Vagina (tissue), 2 donors: Measurements from ENCODE around the gene PHLDB2. TPM values are rescaled to one million over a fixed set of nuclear protein-coding genes. Genes with fewer than 3 reads are reported as not detected.

ENCODE experiments used
- DNase-seq, 2 donors: peaks; one replicate each; pipeline ENCODE4 v3.0.0-alpha.2; 2017; ENCODE audit errors: extremely low spot score in 2 of 2
- H3K27ac ChIP-seq: fragments of 200-600 bp; sonication (generic); one replicate; pipeline ENCODE4 v1.5.1; 2019
- H3K27me3 ChIP-seq: fragments of 200-600 bp; sonication (generic); one replicate; pipeline ENCODE4 v1.5.1; 2019
- H3K36me3 ChIP-seq, 2 donors: fragments of 200-600 bp; sonication (generic); one replicate each; pipeline ENCODE4 v1.5.1; 2017 to 2019
- H3K4me1 ChIP-seq: fragments of 200-600 bp; sonication (generic); one replicate; pipeline ENCODE4 v1.5.1; 2019
- H3K4me3 ChIP-seq, 2 donors: fragments of 200-600 bp; sonication (generic); 1 replicate in 1 of 2; 2 replicates in 1 of 2; pipeline ENCODE4 v1.5.1; 2016 to 2019
- H3K9me3 ChIP-seq: fragments of 200-600 bp; sonication (generic); one replicate; pipeline ENCODE4 v1.5.1; 2019
- CTCF ChIP-seq, 3 experiments: fragments of 450-650 bp in 2 of 3; fragments of 200-600 bp in 1 of 3; sonication (generic) in 1 of 3; IDR thresholded peaks; one replicate each; pipeline ENCODE4 v1.5.1; 2017 to 2019; ENCODE audit warnings: antibody characterized with exemption in 3 of 3, mild to moderate bottlenecking in 2 of 3, moderate library complexity in 2 of 3
- POLR2A ChIP-seq, 2 donors: fragments of 450-650 bp; IDR thresholded peaks; one replicate each; pipeline ENCODE4 v1.6.1; 2017; ENCODE audit warnings: antibody characterized with exemption in 2 of 2, mild to moderate bottlenecking in 2 of 2, moderate library complexity in 2 of 2
- POLR2AphosphoS5 ChIP-seq, 2 donors: sonication (generic); formaldehyde crosslinking; IDR thresholded peaks; one replicate each; pipeline ENCODE4 v1.9.0; 2017; ENCODE audit warnings: antibody characterized with exemption in 2 of 2, mild to moderate bottlenecking in 2 of 2, low read depth in 1 of 2; ENCODE audit not compliant: insufficient read depth in 1 of 2
- intact Hi-C: fragments of 100-400 bp; cut with DNase I; formaldehyde crosslinking; loops from one replicate; pipeline ENCODE4 v1.15.1; 2023
- total RNA-seq: library from RNA; depleted of rRNA; stranded (reverse); fragments of >200 nt; gene quantifications from one replicate; pipeline ENCODE4 v1.2.3, GENCODE V29; 2016

The PHLDB2 gene
- total RNA-seq, 1 donor from 2014 or later = 66.8 TPM

GRCh38 chr3:111965484-111965883 lies 106.4 kb downstream of the PHLDB2 start:
- intact Hi-C loops = loop anchor here (5.0 to 10.0 kb wide), 2 partner anchors 101 to 248 kb away; no protein-coding TSS in a partner anchor
- H3K27me3 ChIP-seq = no peaks in the 10 kb centered on the region
- TF ChIP-seq POLR2AphosphoS5 (IDR thresholded peaks at IDR 0.05; ENCODE audit: insufficient read depth in 1 of 2, low read depth in 1 of 2) (no peak), POLR2A (IDR thresholded peaks at IDR 0.05) (no peak), CTCF (IDR thresholded peaks at IDR 0.05) (no peak)
- peaks cover 0 to 7% of the 10 kb centered on the region in 2 donors for H3K36me3 ChIP-seq
- peaks cover 7% of the 10 kb centered on the region for H3K4me1 ChIP-seq
- no peak for DNase-seq
- H3K9me3 ChIP-seq = no peaks in the 10 kb centered on the region
- no peak overlapping the region for H3K27ac ChIP-seq
- no peak overlapping the region for H3K4me3 ChIP-seq

GRCh38 chr3:111967068-111967467 lies 108.0 kb downstream of the PHLDB2 start:
- intact Hi-C loops = loop anchor here (5.0 to 10.0 kb wide), 2 partner anchors 102 to 250 kb away; no protein-coding TSS in a partner anchor

GRCh38 chr3:111967651-111968274 lies 108.7 kb downstream of the PHLDB2 start:
- intact Hi-C loops = loop anchor here (5.0 to 10.0 kb wide), 2 partner anchors 103 to 250 kb away; no protein-coding TSS in a partner anchor
- no peak for DNase-seq
- Histone ChIP-seq H3K9me3 (no peaks in the 10 kb centered on the region), H3K36me3 (peaks cover 0 to 7% of the 10 kb centered on the region in 2 donors), H3K27ac (peak overlapping the region; percentile 6), H3K27me3 (no peaks in the 10 kb centered on the region), H3K4me1 (peaks cover 7% of the 10 kb centered on the region), H3K4me3 (no peak overlapping the region)
- TF ChIP-seq POLR2AphosphoS5 (IDR thresholded peaks at IDR 0.05; ENCODE audit: insufficient read depth in 1 of 2, low read depth in 1 of 2) (peak in 1 of 2 donors; percentile 29), CTCF (IDR thresholded peaks at IDR 0.05) (peak; percentile 83 to 88 (median 85)), POLR2A (IDR thresholded peaks at IDR 0.05) (no peak)

More at GRCh38 chr3:111967068-111967467, 108.0 kb downstream of the PHLDB2 start:
- Histone ChIP-seq H3K27ac (peak overlapping the region; percentile 6), H3K36me3 (peaks cover 0 to 7% of the 10 kb centered on the region in 2 donors), H3K9me3 (no peaks in the 10 kb centered on the region), H3K27me3 (no peaks in the 10 kb centered on the region), H3K4me1 (peaks cover 7% of the 10 kb centered on the region), H3K4me3 (no peak overlapping the region)
- no peak for DNase-seq
- TF ChIP-seq POLR2AphosphoS5 (IDR thresholded peaks at IDR 0.05; ENCODE audit: insufficient read depth in 1 of 2, low read depth in 1 of 2) (no peak), POLR2A (IDR thresholded peaks at IDR 0.05) (no peak), CTCF (IDR thresholded peaks at IDR 0.05) (no peak)

GRCh38 chr3:111968319-111969054 lies 109.4 kb downstream of the PHLDB2 start:
- peaks cover 0 to 7% of the 10 kb centered on the region in 2 donors for H3K36me3 ChIP-seq
- no peak for DNase-seq
- no peak overlapping the region for H3K27ac ChIP-seq
- peaks cover 7% of the 10 kb centered on the region for H3K4me1 ChIP-seq
- intact Hi-C loops = loop anchor here (5.0 to 10.0 kb wide), 2 partner anchors 104 to 251 kb away; no protein-coding TSS in a partner anchor
- no peaks in the 10 kb centered on the region for H3K27me3 ChIP-seq
- no peaks in the 10 kb centered on the region for H3K9me3 ChIP-seq
- H3K4me3 ChIP-seq = no peak overlapping the region
- TF ChIP-seq CTCF (IDR thresholded peaks at IDR 0.05) (no peak), POLR2A (IDR thresholded peaks at IDR 0.05) (no peak), POLR2AphosphoS5 (IDR thresholded peaks at IDR 0.05; ENCODE audit: insufficient read depth in 1 of 2, low read depth in 1 of 2) (no peak)
